BE2C (cell line): ENCODE results near the gene PAX3.

ENCODE experiments used
- DNase-seq: peaks from one replicate; pipeline ENCODE4 v3.0.0-alpha.2; 2020
- H3K27me3 ChIP-seq: fragments of 250-450 bp; sonication (Bioruptor Pico); 2 replicates; pipeline ENCODE4 v1.5.1; 2020; ENCODE audit warnings: mild to moderate bottlenecking
- H3K36me3 ChIP-seq: fragments of 250-450 bp; sonication (Bioruptor Pico); 2 replicates; pipeline ENCODE4 v1.5.1; 2020; ENCODE audit warnings: mild to moderate bottlenecking
- H3K4me1 ChIP-seq: fragments of 250-450 bp; sonication (Bioruptor Pico); 2 replicates; pipeline ENCODE4 v1.5.1; 2020
- H3K4me3 ChIP-seq: 2 replicates; pipeline ENCODE4 v1.5.1; 2011; ENCODE audit warnings: low read depth, low read length
- H3K9me3 ChIP-seq: fragments of 250-450 bp; sonication (Bioruptor Pico); 2 replicates; pipeline ENCODE4 v1.5.1; 2020
- CTCF ChIP-seq: IDR thresholded peaks from 2 replicates; pipeline ENCODE4 v1.5.1; 2012; ENCODE audit warnings: mild to moderate bottlenecking, low read depth, low read length

PAX3 gene

GRCh38 chr2:222232839-222233238 is 66.0 kb downstream of the PAX3 start:
- Histone ChIP-seq H3K36me3 (no peaks in the 10 kb centered on the region), H3K27me3 (peaks cover 33% of the 10 kb centered on the region), H3K4me3 (no peak overlapping the region), H3K9me3 (no peaks in the 10 kb centered on the region), H3K4me1 (no peaks in the 10 kb centered on the region)
- TF ChIP-seq CTCF = no peak
- no peak for DNase-seq

GRCh38 chr2:222232372-222232771 is 66.4 kb downstream of the PAX3 start:
- no peak for TF ChIP-seq CTCF
- no peak overlapping the region for H3K4me3 ChIP-seq
- peaks cover 29% of the 10 kb centered on the region for H3K27me3 ChIP-seq
- no peaks in the 10 kb centered on the region for H3K4me1 ChIP-seq
- no peaks in the 10 kb centered on the region for H3K9me3 ChIP-seq
- H3K36me3 ChIP-seq = no peaks in the 10 kb centered on the region
- DNase-seq = peak; percentile 31

GRCh38 chr2:222228054-222228453 is 70.7 kb downstream of the PAX3 start:
- no peak for DNase-seq
- Histone ChIP-seq H3K9me3 (no peaks in the 10 kb centered on the region), H3K27me3 (peaks cover 41% of the 10 kb centered on the region), H3K4me3 (no peak overlapping the region), H3K4me1 (no peaks in the 10 kb centered on the region), H3K36me3 (no peaks in the 10 kb centered on the region)
- no peak for TF ChIP-seq CTCF

- no peak for DNase-seq
- no peak overlapping the region for H3K4me3 ChIP-seq
- H3K27me3 ChIP-seq = peaks cover 85% of the 10 kb centered on the region
- no peaks in the 10 kb centered on the region for H3K9me3 ChIP-seq
- H3K4me1 ChIP-seq = no peaks in the 10 kb centered on the region
- TF ChIP-seq CTCF = no peak
- no peaks in the 10 kb centered on the region for H3K36me3 ChIP-seq
These were observed 80.0 kb downstream of the PAX3 start for GRCh38 chr2:222218786-222219185.

- no peak for DNase-seq
- Histone ChIP-seq H3K36me3 (no peaks in the 10 kb centered on the region), H3K27me3 (peaks cover 86% of the 10 kb centered on the region), H3K4me1 (no peaks in the 10 kb centered on the region), H3K4me3 (no peak overlapping the region), H3K9me3 (no peaks in the 10 kb centered on the region)
- TF ChIP-seq CTCF = no peak
These were observed 81.1 kb downstream of the PAX3 start for GRCh38 chr2:222217712-222218111.

- H3K27me3 ChIP-seq = peaks cover 71% of the 10 kb centered on the region
- H3K9me3 ChIP-seq = no peaks in the 10 kb centered on the region
- H3K36me3 ChIP-seq = no peaks in the 10 kb centered on the region
- TF ChIP-seq CTCF = no peak
- H3K4me1 ChIP-seq = no peaks in the 10 kb centered on the region
- H3K4me3 ChIP-seq = no peak overlapping the region
- DNase-seq = no peak
These were observed 83.9 kb downstream of the PAX3 start for GRCh38 chr2:222214885-222215284.
